GM21717 (cell line): Measurements from ENCODE around the gene MYH3.

ENCODE experiments used
- ATAC-seq: cut with Tn5 transposase; IDR thresholded peaks from one replicate; pipeline ENCODE4 v1.9.1; 2021; ENCODE audit warnings: mild to moderate bottlenecking, moderate library complexity; ENCODE audit not compliant: unreplicated experiment

MYH3 gene

GRCh38 chr17:10649602-10650001, 7.5 kb downstream of the MYH3 start:
- ATAC-seq: no peak

DNA sequence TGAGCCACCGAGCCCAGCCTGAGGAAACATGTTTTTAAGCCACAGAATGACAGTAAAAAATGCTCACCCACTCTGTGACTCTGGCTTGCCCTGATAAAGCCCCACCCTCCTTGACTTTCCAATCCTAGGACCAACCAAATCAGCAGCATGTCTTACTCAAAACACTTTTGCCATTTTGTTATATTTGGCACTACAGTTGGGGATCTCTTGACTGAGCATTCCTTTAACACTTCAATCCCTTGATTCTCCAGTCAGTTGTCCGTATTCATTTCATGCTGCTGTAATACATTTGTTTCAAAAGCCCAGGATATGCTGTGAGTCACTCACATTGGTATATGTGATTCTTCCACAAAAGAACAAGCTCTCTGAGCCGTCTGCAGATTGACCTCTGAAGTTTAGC, 8.2 kb downstream of the MYH3 start:
- ATAC-seq: no peak

GRCh38 chr17:10648381-10648780, 8.7 kb downstream of the MYH3 start:
- no peak for ATAC-seq

- peak; percentile 56 for ATAC-seq
Measured at GRCh38 chr17:10646392-10646990, 10.6 kb downstream of the MYH3 start.

DNA sequence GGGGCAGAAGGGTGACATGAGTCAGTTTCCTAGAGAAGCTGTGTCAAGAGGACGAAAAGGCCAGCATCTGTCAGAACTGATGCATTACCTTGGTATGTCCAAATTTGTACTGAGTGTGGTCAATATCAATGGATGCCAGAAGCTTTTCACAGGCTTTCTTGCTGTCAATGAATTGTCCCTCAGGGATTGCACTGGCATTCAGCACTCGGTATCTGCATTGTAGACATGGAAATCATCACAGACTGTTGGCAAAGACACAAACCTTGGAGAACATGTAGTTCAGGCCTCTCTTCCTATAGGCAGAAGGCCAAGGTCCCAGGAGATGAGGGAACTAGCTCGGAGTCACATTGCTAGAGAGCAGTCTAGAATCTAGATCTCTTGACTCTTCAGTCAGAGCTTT, 16.6 kb downstream of the MYH3 start:
- no peak for ATAC-seq

DNA sequence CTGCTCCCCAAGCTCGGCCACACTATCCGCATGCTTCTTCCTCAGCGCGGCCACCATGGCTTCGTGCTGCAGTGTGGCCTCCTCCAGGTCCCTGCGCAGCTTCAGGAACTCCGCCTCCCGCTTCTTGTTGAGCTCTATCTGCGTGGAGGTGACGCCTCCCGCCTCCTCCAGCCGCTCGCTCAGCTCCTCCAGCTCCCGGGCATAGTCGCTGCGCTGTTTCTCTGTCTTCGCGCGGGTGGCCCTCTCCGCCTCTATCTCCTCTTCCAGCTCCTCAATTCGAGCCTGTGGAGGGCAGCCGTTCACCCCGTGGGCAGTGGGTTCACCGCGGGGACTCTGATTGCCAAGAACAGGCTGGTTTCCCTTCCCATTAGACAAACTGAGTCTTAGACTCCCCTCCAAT, 19.0 kb downstream of the MYH3 start:
- ATAC-seq: no peak

DNA sequence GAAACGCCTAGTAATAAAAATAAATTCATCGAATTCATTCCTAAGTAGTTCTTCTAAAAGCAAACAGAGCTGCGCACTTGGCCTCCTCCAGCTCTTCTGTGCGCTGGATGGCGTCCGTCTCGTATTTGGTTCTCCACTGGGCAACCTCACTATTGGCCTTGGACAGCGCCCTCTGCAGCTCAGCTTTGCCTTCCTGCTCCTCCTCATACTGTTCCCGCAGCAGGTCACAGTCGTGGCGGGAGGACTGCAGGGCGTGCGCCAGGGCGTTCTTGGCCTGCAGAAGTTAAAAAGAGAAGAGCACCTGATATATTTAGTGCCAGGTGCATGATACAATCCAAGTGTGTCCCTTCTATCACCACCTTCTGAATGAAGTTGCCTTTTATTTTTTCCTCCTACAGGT, 21.8 kb downstream of the MYH3 start:
- ATAC-seq: no peak

DNA sequence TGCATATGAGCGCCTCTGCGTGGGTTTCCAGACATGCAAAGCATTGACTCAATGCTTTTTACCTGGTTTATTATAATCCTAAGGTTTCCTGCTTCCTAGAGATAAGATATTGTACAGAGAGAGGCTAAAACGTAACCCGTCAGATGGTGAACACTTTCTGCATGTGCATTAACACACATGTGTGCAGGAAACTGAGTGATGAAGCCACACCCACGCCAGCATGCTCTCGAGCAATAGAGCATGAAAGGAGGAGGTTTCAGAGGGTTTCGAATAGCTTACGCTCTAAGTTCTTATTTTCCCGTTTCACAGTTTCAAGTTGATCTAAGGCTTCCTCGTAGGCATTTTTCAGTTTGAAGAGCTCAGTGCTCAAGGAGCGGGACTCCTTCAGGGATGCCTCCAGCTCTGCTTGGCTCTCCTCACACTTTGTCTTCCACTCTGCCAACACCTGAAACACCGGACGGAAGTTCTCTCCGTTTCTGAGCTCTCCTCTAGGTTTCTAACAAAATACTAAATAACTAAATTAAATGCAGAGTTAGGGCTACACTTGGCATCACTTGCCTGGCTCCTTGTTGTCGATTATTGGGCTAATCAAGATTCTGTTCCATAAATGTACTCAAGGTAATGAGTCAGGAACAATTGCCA, 23.2 kb downstream of the MYH3 start:
- ATAC-seq: peak; percentile 94

DNA sequence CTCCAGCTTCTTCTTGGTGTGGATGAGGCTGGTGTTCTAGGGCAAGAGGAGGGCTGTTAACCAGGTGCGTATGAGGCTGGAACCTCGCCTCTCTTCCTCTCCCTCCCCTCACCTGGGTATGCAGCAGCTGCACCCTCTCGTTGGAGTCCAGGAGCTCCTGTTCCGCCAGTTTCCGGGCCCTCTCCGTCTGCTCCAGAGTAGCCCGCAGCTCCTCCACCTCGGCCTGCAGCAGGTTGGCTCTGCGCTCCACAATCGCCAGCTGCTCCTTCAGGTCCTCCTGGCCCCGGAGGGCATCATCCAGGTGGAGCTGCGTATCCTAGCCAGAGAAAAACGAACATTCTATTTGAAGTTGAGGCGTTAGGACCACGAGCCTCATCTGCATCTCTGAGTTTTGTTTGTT, 25.4 kb downstream of the MYH3 start:
- no peak for ATAC-seq

- ATAC-seq: no peak
Measured at GRCh38 chr17:10631048-10631700, 25.9 kb downstream of the MYH3 start.

- ATAC-seq: no peak
Measured at GRCh38 chr17:10629706-10630105, 27.4 kb downstream of the MYH3 start.

DNA sequence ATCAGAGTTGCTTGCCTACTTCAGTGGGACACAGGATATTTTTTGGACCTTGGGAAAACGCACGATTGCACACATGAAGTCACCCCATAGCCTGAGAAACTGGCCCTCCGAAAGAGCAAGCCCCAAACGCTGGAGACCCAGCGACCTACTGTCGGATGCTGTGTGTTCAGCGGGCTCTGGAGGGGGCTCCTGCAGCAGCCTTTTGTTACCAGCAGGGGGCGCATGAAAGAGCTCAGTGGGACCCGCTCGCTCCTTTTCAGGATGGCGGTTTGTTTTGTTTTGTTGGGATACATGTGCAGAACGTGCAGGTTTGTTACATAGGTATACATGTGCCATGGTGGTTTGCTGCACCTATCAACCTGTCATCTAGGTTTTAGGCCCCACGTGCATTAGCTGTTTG, 28.4 kb downstream of the MYH3 start:
- ATAC-seq: no peak

DNA sequence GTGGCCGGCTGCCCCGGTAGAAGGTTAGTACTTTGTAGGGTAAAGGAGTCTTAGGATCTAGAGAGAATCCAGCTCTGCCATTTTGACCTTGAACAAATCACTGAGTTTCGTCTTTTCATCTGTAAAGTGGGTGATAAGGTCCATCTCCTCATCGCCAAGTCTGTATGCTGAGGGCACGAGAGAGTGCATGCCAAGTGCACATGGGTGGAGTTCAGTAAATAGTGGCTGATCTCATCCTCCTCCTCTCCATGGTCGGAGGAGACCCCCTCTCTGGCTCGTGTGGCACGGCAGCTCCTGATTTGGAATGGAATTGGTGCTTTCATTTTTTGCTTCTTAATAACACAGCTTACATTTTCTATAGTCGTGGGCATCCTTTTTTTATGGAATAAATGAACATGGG, 30.7 kb downstream of the MYH3 start:
- no peak for ATAC-seq

DNA sequence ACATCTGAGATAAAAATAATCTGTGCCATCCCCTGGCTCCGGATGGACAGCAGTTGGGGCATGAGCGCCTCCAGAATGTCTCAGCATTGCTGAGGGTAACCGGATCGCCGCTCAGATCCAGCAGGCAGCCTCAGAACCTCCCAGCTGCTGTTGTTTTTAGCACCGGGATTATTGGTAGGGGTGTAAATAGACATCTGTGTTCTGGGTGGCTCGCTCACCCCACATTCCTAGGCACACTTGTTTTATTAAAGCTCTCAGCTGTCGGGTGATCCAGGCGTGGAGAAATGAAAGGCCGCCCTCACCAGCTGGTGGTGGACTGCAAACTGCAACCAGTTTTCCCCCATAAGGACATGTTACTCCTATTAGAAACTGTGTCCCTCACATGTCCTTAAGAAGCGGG, 32.1 kb downstream of the MYH3 start:
- ATAC-seq: no peak

DNA sequence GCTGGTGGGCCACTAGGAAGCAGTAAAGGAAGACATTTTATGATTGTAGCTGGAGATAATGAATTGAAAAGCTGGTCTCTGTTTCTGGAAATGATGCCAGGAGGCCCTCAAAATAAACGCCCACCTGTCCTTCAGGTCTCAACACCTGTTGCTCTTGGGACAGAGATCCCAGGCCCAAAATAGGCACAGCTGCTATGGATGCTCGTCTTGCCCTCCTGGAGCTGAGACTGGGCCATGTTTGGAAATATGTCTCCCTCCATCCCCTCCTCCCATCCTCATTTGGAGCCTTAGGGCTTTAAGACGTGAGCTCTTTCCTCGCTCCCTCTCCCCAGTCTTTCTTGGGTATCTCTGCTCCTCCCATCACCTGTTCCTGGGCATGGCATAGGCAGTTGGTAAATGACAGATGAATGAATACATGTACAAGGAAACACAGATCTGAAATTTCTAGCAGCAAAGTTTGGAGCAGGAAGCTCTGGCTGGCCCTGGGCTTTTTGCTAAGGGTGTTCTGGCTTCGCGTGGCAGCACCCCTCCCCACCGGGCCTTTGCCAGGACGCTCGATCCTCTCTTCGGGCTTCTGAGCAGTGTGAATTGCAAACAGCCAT, 33.3 kb downstream of the MYH3 start:
- ATAC-seq: no peak

DNA sequence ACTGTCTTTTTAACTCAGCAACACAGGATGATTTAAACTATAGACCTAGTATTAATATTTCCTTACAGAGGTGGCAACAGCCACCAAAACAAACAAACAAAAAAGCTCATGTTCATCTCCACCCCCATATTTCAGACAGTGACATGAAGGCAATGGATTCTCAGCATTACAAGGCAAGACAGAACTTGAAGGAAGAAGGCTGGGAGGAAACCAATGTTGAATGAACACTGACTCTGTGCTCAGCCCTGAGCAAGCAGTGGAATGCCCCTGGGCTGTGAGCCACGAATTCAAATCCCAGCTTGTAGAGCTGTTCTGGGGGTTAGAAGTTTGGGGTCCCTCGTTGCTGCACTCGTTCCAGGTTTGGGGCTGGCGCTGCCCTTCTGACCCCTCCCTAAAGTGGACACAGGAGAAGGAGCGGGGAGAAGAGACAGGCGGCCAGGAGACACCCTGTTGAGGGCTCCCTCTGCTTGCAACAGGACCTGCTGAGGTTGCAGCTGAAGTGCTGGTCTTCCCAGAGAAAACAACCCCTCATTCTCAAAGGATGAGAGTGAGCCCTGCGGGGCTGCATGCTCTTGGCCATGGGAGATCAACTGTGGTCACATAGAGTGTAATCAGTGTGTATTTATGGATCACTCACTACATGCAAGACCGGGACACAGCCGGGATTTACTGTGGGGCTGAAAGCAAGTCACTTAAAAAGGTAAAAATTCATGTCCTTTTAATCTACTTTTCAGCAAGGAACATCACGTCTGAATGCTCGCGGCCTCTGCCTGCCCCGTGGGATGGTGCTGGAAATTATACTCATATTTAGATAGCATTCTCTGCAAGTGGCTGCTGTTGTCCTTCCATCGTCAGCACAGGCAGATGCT, 34.3 kb downstream of the MYH3 start:
- ATAC-seq: no peak

DNA sequence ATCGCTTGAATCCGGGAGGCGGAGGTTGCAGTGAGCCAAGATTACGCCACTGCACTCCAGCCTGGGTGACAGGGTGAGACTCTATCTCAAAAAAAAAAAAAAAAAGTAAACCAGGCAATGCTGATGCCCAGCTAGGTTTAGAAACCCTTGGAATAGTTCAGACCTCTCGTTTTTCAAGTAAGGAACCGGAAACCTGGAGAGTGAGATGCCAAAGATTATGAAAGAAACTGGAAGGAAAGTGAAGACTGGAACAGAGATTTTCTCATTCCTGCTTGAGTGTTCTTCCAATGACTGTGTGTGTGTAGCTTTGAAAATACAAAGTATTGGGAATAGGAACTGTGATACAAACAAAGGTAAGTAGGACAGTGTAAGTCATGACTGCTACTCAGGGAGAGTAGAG, 35.7 kb downstream of the MYH3 start:
- no peak for ATAC-seq

- ATAC-seq: no peak
Measured at GRCh38 chr17:10620823-10621222, 36.3 kb downstream of the MYH3 start.

GRCh38 chr17:10618202-10618635, 38.9 kb downstream of the MYH3 start:
- ATAC-seq: peak; percentile 77

DNA sequence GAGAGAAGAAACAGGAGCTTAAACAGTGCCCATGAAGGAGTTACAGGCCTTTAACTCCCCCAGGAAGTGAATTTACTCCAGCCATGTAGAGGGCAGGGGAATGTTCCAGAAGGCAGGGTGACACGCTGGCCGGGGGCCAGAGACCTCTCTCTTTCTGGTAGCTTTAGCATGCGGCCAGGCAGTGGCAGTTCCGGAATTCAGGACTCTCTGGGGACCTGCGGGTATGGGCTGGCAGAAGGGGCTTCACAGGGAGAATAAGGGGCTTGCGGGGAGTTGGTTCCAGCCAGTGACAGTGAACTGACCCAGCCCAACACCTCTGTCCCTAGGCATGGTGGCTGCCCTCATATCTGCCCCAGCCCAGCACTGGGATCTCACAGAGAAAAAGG, 40.0 kb downstream of the MYH3 start:
- ATAC-seq: no peak

GRCh38 chr17:10616502-10617119, 40.5 kb downstream of the MYH3 start:
- ATAC-seq: peak; percentile 63
